Activated CD8-positive, alpha-beta memory T cell treated with anti-CD3 and anti-CD28 coated beads for 48 hours (primary cell): ENCODE data around the gene PPM1D.

Experiments used
- DNase-seq, 3 experiments: peaks; one replicate each; pipeline ENCODE4 v3.0.0-alpha.2; 2020; ENCODE audit warnings: low read depth in 2 of 3, low spot score in 2 of 3

Gene PPM1D

DNA sequence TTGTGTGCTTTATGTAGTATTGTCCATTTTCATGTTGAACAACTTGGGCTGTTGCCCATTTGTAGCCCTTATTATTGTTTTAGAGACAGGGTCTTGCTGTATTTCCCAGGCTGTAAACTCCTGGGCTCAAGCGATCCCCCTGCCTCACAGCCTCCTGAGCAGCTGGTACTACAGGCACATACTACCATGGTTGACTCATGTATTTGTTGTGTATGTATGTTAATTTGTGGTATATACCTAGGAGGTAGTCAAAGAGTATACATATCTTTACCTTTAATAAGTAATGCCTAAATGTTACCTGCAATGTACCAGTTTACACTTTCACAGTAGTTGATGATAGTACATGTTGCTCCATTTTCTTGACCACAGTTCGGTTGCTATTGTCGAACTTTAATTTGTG is 18.1 kb downstream of the PPM1D start:
- no peak for DNase-seq

- DNase-seq, result no peak
Observed at GRCh38 chr17:60618854-60619526, 19.0 kb downstream of the PPM1D start.

- DNase-seq, result no peak
Observed at GRCh38 chr17:60622961-60623360, 23.0 kb downstream of the PPM1D start.

DNA sequence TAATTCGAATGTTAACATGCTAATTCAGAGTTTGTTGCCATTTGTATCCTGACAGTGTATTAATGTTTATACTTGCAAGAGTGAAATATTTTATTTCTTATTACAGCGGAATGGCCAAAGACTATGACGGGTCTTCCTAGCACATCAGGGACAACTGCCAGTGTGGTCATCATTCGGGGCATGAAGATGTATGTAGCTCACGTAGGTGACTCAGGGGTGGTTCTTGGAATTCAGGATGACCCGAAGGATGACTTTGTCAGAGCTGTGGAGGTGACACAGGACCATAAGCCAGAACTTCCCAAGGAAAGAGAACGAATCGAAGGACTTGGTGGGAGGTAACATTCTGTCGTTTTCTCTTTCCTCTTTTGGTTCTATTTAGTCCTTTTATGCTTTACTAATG is 23.4 kb downstream of the PPM1D start:
- no peak for DNase-seq

DNA sequence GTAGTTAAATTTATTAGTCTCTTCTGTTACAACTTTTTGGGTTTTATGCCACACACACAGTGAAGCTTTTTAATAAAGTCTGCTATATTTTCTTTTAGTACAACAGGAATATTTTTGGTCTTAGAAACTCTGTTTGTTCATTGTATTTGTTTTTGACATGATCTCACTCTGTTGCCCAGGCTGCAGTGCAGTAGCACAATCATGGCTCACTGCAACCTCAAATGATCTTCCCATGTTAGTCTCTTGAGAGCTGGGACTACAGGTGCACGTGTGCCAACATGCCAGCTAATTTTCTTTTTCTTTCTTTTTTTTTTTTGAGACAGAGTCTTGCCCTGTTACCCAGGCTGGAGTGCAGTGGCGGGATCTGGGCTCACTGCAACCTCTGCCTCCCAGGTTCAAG is 27.1 kb downstream of the PPM1D start:
- DNase-seq, result no peak

- DNase-seq, result no peak
Observed at GRCh38 chr17:60628252-60628889, 28.4 kb downstream of the PPM1D start.

DNA sequence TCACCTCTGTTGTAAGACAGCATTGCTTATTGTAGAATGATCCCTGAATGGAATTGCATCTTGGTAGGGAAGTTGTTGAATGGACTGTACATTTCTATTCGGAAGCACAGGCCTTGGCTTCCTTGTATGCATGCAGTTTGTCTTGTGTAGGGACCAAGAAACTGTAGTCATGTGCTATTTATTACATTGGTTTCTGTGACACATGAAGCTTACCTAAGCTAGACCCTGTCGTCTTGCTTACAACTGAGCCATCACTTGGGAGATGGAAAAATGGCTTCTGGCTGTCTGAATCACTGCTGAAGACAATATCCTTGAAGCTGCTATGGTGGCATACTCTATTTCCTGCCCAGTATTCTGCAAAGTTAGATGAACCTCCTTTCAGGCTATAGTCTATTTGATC is 29.1 kb downstream of the PPM1D start:
- no peak for DNase-seq

- DNase-seq, result no peak
Observed at GRCh38 chr17:60630352-60630751, 30.4 kb downstream of the PPM1D start.

- no peak for DNase-seq
Observed at GRCh38 chr17:60631119-60631518, 31.1 kb downstream of the PPM1D start.

DNA sequence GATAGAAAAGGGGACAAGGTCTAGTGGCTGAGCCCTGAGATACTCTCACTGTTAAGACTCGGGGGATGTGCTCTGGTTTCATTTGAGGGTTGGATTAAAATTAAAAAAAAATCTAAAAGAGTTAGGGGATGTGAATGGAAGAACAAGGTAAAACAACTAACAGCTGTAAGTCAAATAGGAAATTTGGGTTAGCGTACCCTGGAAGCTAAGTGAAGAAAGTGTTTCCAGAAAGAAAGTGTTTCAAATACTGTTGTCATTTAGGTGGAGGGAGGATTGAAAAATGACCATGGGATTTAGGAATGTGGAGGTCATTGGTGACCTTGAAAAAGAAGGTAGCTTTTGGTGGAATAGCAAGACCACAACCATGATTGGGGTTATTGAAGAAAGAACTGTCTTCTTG is 37.7 kb downstream of the PPM1D start:
- no peak for DNase-seq

GRCh38 chr17:60639019-60639330 is 39.0 kb downstream of the PPM1D start:
- no peak for DNase-seq

- DNase-seq, result no peak
Observed at GRCh38 chr17:60640503-60640902, 40.5 kb downstream of the PPM1D start.

- no peak for DNase-seq
Observed at GRCh38 chr17:60641126-60641525, 41.1 kb downstream of the PPM1D start.

- peak in 1 of 3 experiments; percentile 30 for DNase-seq
Observed at GRCh38 chr17:60641810-60642220, 41.8 kb downstream of the PPM1D start.

GRCh38 chr17:60645918-60646523 is 46.0 kb downstream of the PPM1D start:
- DNase-seq, result no peak

- DNase-seq, result no peak
Observed at GRCh38 chr17:60646701-60647100, 46.7 kb downstream of the PPM1D start.

- no peak for DNase-seq
Observed at GRCh38 chr17:60647705-60648104, 47.7 kb downstream of the PPM1D start.

- DNase-seq, result no peak
Observed at GRCh38 chr17:60652454-60653247, 52.7 kb downstream of the PPM1D start.

GRCh38 chr17:60653569-60653968 is 53.6 kb downstream of the PPM1D start:
- no peak for DNase-seq

GRCh38 chr17:60656499-60656898 is 56.5 kb downstream of the PPM1D start:
- DNase-seq, result no peak

GRCh38 chr17:60659156-60659555 is 59.2 kb downstream of the PPM1D start:
- no peak for DNase-seq

GRCh38 chr17:60661489-60661888 is 61.5 kb downstream of the PPM1D start:
- DNase-seq, result no peak
